Ishikawa (cell line): Measurements from ENCODE around the gene LMTK2.
A peak's percentile ranks its signal among the peaks of the same experiment; 100 is the strongest.

Source experiments
- CEBPB ChIP-seq: IDR thresholded peaks from 2 replicates; pipeline ENCODE4 v1.6.1; 2012
- CREB1 ChIP-seq: IDR thresholded peaks from 2 replicates; pipeline ENCODE4 v1.6.1; 2012; ENCODE audit warnings: low read depth
- EGR1 ChIP-seq: IDR thresholded peaks from 2 replicates; pipeline ENCODE4 v1.6.1; 2012
- EP300 ChIP-seq: IDR thresholded peaks from 2 replicates; pipeline ENCODE4 v1.6.1; 2012; ENCODE audit warnings: borderline replicate concordance
- FOXM1 ChIP-seq: IDR thresholded peaks from 2 replicates; pipeline ENCODE4 v1.6.1; 2012; ENCODE audit warnings: low read depth, borderline replicate concordance
- MAX ChIP-seq: IDR thresholded peaks from 2 replicates; pipeline ENCODE4 v1.6.1; 2012
- NFIC ChIP-seq: IDR thresholded peaks from 2 replicates; pipeline ENCODE4 v1.6.1; 2012
- RAD21 ChIP-seq: IDR thresholded peaks from 2 replicates; pipeline ENCODE4 v1.6.1; 2012; ENCODE audit warnings: low read depth
- REST ChIP-seq: IDR thresholded peaks from 2 replicates; pipeline ENCODE4 v1.6.1; 2012; ENCODE audit warnings: low read depth, mild to moderate bottlenecking
- TAF1 ChIP-seq: IDR thresholded peaks from 2 replicates; pipeline ENCODE4 v1.6.1; 2012; ENCODE audit warnings: low read depth, mild to moderate bottlenecking
- TEAD4 ChIP-seq: IDR thresholded peaks from 2 replicates; pipeline ENCODE4 v1.6.1; 2012
- USF1 ChIP-seq: IDR thresholded peaks from 2 replicates; pipeline ENCODE4 v1.6.1; 2012
- YY1 ChIP-seq: IDR thresholded peaks from 2 replicates; pipeline ENCODE4 v1.6.1; 2012; ENCODE audit warnings: low read depth
- ZBTB7A ChIP-seq: IDR thresholded peaks from 2 replicates; pipeline ENCODE4 v1.6.1; 2012; ENCODE audit warnings: low read depth

The LMTK2 gene

GRCh38 chr7:98079891-98080648, 26.6 kb upstream of the LMTK2 start:
- TF ChIP-seq REST (no peak), USF1 (no peak), YY1 (no peak), FOXM1 (no peak), TAF1 (no peak), NFIC (no peak), ZBTB7A (no peak), CREB1 (no peak), RAD21 (no peak)

- TF ChIP-seq USF1 = peak; percentile 26; the same call in 1 of the 2 replicates
- TF ChIP-seq NFIC = no peak
These were observed 25.3 kb upstream of the LMTK2 start for GRCh38 chr7:98081319-98081718.

GRCh38 chr7:98084631-98085030, 22.0 kb upstream of the LMTK2 start:
- TF ChIP-seq CEBPB (no peak), YY1 (no peak), EGR1 (no peak), ZBTB7A (no peak), FOXM1 (no peak), REST (no peak), RAD21 (no peak), USF1 (no peak), MAX (no peak)

- TF ChIP-seq MAX = no peak
- TF ChIP-seq REST = no peak
- TF ChIP-seq CEBPB = no peak
- no peak for TF ChIP-seq EP300
- TF ChIP-seq CREB1 = no peak
- no peak for TF ChIP-seq USF1
- no peak for TF ChIP-seq RAD21
- TF ChIP-seq FOXM1 = no peak
- no peak for TF ChIP-seq TEAD4
- TF ChIP-seq EGR1 = no peak
- TF ChIP-seq NFIC = no peak
- TF ChIP-seq YY1 = no peak
These were observed 21.0 kb upstream of the LMTK2 start for GRCh38 chr7:98085674-98086073.
